Astrocyte (in vitro differentiated cells and primary cell): ENCODE results near the gene FBXO44. TPM values are rescaled to one million over a fixed set of nuclear protein-coding genes. Genes with fewer than 3 reads are reported as not detected.

ENCODE experiments used
- DNase-seq: peaks from one replicate; pipeline ENCODE4 v3.0.0-alpha.2; 2010; ENCODE audit warnings: low read depth
- FAIRE-seq: peaks from 2 replicates; lab custom pipeline; 2011; peaks lifted over from hg19 to GRCh38; lab: Jason Lieb, UNC
- H2AFZ ChIP-seq: 2 replicates; pipeline ENCODE4 v1.6.0; 2012; ENCODE audit warnings: low read depth, low read length, inconsistent platforms
- H3K27ac ChIP-seq: 2 replicates; pipeline ENCODE4 v1.5.1; 2011; ENCODE audit warnings: low read depth, low read length, inconsistent platforms
- H3K27me3 ChIP-seq: 2 replicates; pipeline ENCODE4 v1.6.0; 2011; ENCODE audit warnings: low read length, inconsistent platforms; ENCODE audit not compliant: insufficient read depth
- H3K36me3 ChIP-seq: 2 replicates; pipeline ENCODE4 v1.5.1; 2011; ENCODE audit warnings: low read length, inconsistent platforms; ENCODE audit not compliant: insufficient read depth
- H3K4me1 ChIP-seq: 2 replicates; pipeline ENCODE4 v1.5.1; 2011; ENCODE audit warnings: low read length, inconsistent platforms; ENCODE audit not compliant: insufficient read depth
- H3K4me2 ChIP-seq: 2 replicates; pipeline ENCODE4 v1.6.0; 2012; ENCODE audit warnings: low read length, inconsistent platforms
- H3K4me3 ChIP-seq: 2 replicates; pipeline ENCODE4 v1.5.1; 2011; ENCODE audit warnings: low read depth, mild to moderate bottlenecking, low read length, inconsistent platforms; ENCODE audit not compliant: insufficient read depth
- H3K79me2 ChIP-seq: 2 replicates; pipeline ENCODE4 v1.6.0; 2012; ENCODE audit warnings: mild to moderate bottlenecking, low read length, inconsistent platforms; ENCODE audit not compliant: insufficient read depth
- H3K9ac ChIP-seq: 2 replicates; pipeline ENCODE4 v1.6.0; 2012; ENCODE audit warnings: mild to moderate bottlenecking, low read length, inconsistent platforms
- H3K9me3 ChIP-seq: 2 replicates; pipeline ENCODE4 v1.5.1; 2012; ENCODE audit warnings: low read depth, mild to moderate bottlenecking, low read length, inconsistent platforms; ENCODE audit not compliant: insufficient read depth
- H4K20me1 ChIP-seq: 2 replicates; pipeline ENCODE4 v1.6.0; 2012; ENCODE audit warnings: low read length, inconsistent platforms; ENCODE audit not compliant: insufficient read depth
- H3K27ac Mint-ChIP-seq: one replicate; pipeline ENCODE4 v1.8.0; 2021; ENCODE audit warnings: mild to moderate bottlenecking, mixed read lengths; ENCODE audit not compliant: unreplicated experiment
- H3K27me3 Mint-ChIP-seq: one replicate; pipeline ENCODE4 v1.8.0; 2021; ENCODE audit warnings: low read depth, mixed read lengths; ENCODE audit not compliant: unreplicated experiment
- H3K36me3 Mint-ChIP-seq: one replicate; pipeline ENCODE4 v1.8.0; 2021; ENCODE audit warnings: low read depth, mixed read lengths; ENCODE audit not compliant: unreplicated experiment
- H3K4me1 Mint-ChIP-seq: one replicate; pipeline ENCODE4 v1.8.0; 2021; ENCODE audit warnings: low read depth, mixed read lengths; ENCODE audit not compliant: unreplicated experiment
- H3K4me3 Mint-ChIP-seq: one replicate; pipeline ENCODE4 v1.8.0; 2021; ENCODE audit warnings: mild to moderate bottlenecking, moderate library complexity, mixed read lengths; ENCODE audit not compliant: unreplicated experiment
- H3K9me3 Mint-ChIP-seq: one replicate; pipeline ENCODE4 v1.8.0; 2021; ENCODE audit warnings: mild to moderate bottlenecking, mixed read lengths; ENCODE audit not compliant: unreplicated experiment
- CTCF ChIP-seq: IDR thresholded peaks from 2 replicates; pipeline ENCODE4 v1.5.1; 2011; ENCODE audit warnings: low read depth, mild to moderate bottlenecking, inconsistent platforms, low read length, moderate library complexity; ENCODE audit not compliant: insufficient read depth
- EZH2 ChIP-seq: IDR thresholded peaks from 2 replicates; pipeline ENCODE4 v1.6.1; 2012; ENCODE audit warnings: mild to moderate bottlenecking, low read length, inconsistent platforms; ENCODE audit not compliant: insufficient read depth
- total RNA-seq: library from RNA; stranded (reverse); gene quantifications from 2 replicates; pipeline ENCODE4 v1.2.1, GENCODE V29; 2021

The FBXO44 gene
- total RNA-seq, 1 donor from 2014 or later: 31.6 TPM

- H3K27me3 Mint-ChIP-seq: peaks cover 54% of the 10 kb centered on the region
- no peak for FAIRE-seq
- H3K27ac Mint-ChIP-seq: no peak overlapping the region
- DNase-seq: no peak
- Histone ChIP-seq H3K9me3 (no peaks in the 10 kb centered on the region), H3K9ac (no peak overlapping the region), H3K4me2 (no peak overlapping the region), H3K4me1 (no peaks in the 10 kb centered on the region), H3K27me3 (peaks cover 8% of the 10 kb centered on the region), H4K20me1 (peaks cover 5% of the 10 kb centered on the region), H3K27ac (no peak overlapping the region), H3K79me2 (no peaks in the 10 kb centered on the region), H2AFZ (no peak overlapping the region), H3K4me3 (no peak overlapping the region), H3K36me3 (no peaks in the 10 kb centered on the region)
- H3K9me3 Mint-ChIP-seq: no peaks in the 10 kb centered on the region
- H3K36me3 Mint-ChIP-seq: peaks cover 4% of the 10 kb centered on the region
- no peaks in the 10 kb centered on the region for H3K4me1 Mint-ChIP-seq
- TF ChIP-seq CTCF (no peak), EZH2 (no peak)
- no peak overlapping the region for H3K4me3 Mint-ChIP-seq
Observed at GRCh38 chr1:11634365-11635192, 20.1 kb upstream of the FBXO44 start.

GRCh38 chr1:11638121-11638520 is 16.6 kb upstream of the FBXO44 start:
- no peaks in the 10 kb centered on the region for H3K9me3 Mint-ChIP-seq
- Histone ChIP-seq H3K27ac (no peak overlapping the region), H3K4me3 (no peak overlapping the region), H4K20me1 (peaks cover 9% of the 10 kb centered on the region), H3K27me3 (peaks cover 12% of the 10 kb centered on the region), H3K4me1 (no peaks in the 10 kb centered on the region), H3K9ac (no peak overlapping the region), H3K4me2 (no peak overlapping the region), H3K79me2 (no peaks in the 10 kb centered on the region), H3K9me3 (no peaks in the 10 kb centered on the region), H3K36me3 (no peaks in the 10 kb centered on the region), H2AFZ (no peak overlapping the region)
- no peaks in the 10 kb centered on the region for H3K4me1 Mint-ChIP-seq
- DNase-seq (no peak), FAIRE-seq (no peak)
- no peak overlapping the region for H3K27ac Mint-ChIP-seq
- H3K27me3 Mint-ChIP-seq: peaks cover 45% of the 10 kb centered on the region
- H3K4me3 Mint-ChIP-seq: no peak overlapping the region
- H3K36me3 Mint-ChIP-seq: peaks cover 4% of the 10 kb centered on the region
- TF ChIP-seq EZH2: no peak
- TF ChIP-seq CTCF: no peak

- no peak overlapping the region for H2AFZ ChIP-seq
- no peaks in the 10 kb centered on the region for H3K4me1 ChIP-seq
- H3K9me3 Mint-ChIP-seq: no peaks in the 10 kb centered on the region
- H3K4me1 Mint-ChIP-seq: no peaks in the 10 kb centered on the region
- TF ChIP-seq CTCF: no peak
- no peak for TF ChIP-seq EZH2
- FAIRE-seq (no peak), DNase-seq (no peak)
- no peak overlapping the region for H3K4me2 ChIP-seq
- peaks cover 15% of the 10 kb centered on the region for H3K27me3 ChIP-seq
- no peak overlapping the region for H3K4me3 Mint-ChIP-seq
- peaks cover 9% of the 10 kb centered on the region for H4K20me1 ChIP-seq
- H3K9ac ChIP-seq: no peak overlapping the region
- H3K36me3 ChIP-seq: no peaks in the 10 kb centered on the region
- peaks cover 42% of the 10 kb centered on the region for H3K27me3 Mint-ChIP-seq
- H3K27ac Mint-ChIP-seq: no peak overlapping the region
- peaks cover 4% of the 10 kb centered on the region for H3K36me3 Mint-ChIP-seq
- H3K9me3 ChIP-seq: no peaks in the 10 kb centered on the region
- no peaks in the 10 kb centered on the region for H3K79me2 ChIP-seq
- no peak overlapping the region for H3K4me3 ChIP-seq
- no peak overlapping the region for H3K27ac ChIP-seq
Observed at GRCh38 chr1:11639372-11639771, 15.3 kb upstream of the FBXO44 start.
